Measurements from ENCODE around the gene DCAF12L2.
"Not testable (repeated sequence)": the region's sequence is repeated elsewhere in the genome, so short reads cannot be mapped to it uniquely, and the experiment has no call there.

- not testable (repeated sequence) for TF ChIP-seq CTCF, POLR2A (IDR thresholded peaks at IDR 0.05)
These were observed 24.8 kb upstream of the DCAF12L2 start for GRCh38 chrX:126190888-126191287.

All from lower leg skin (tissue), 3 donors.